Calu3 (cell line): Measurements from ENCODE around the gene BIN2. TPM values are rescaled to one million over a fixed set of nuclear protein-coding genes. Genes with fewer than 3 reads are reported as not detected.
A peak's percentile ranks its signal among the peaks of the same experiment; 100 is the strongest.

Experiments
- Bru-seq: library from RNA; stranded (reverse); fragments of 400-500 nt; gene quantifications from one replicate; lab custom pipeline; 2021; lab: Mats Ljungman, UMichigan
- BruChase-seq, 2 experiments: library from RNA; stranded (reverse); fragments of 400-500 nt; gene quantifications; one replicate each; lab custom pipeline; 2021; lab: Mats Ljungman, UMichigan
- BruUV-seq: library from RNA; stranded (reverse); fragments of 400-500 nt; replicated peaks from 2 replicates; lab custom pipeline; 2021; lab: Mats Ljungman, UMichigan
- CTCF ChIA-PET: fragments of 300-600 bp; sonication (Branson Sonifier 250); formaldehyde crosslinking; loops from one replicate; lab custom pipeline; 2022; ENCODE audit warnings: antibody characterized with exemption; lab: Charles Lee
- DNase-seq: peaks from one replicate; pipeline ENCODE4 v3.0.0; 2022
- H3K27ac Mint-ChIP-seq: one replicate; pipeline ENCODE4 v1.8.0; 2022; ENCODE audit warnings: mixed read lengths; ENCODE audit not compliant: unreplicated experiment
- H3K27me3 Mint-ChIP-seq: one replicate; pipeline ENCODE4 v1.8.0; 2022; ENCODE audit warnings: mixed read lengths; ENCODE audit not compliant: unreplicated experiment
- H3K36me3 Mint-ChIP-seq: one replicate; pipeline ENCODE4 v1.8.0; 2022; ENCODE audit warnings: mild to moderate bottlenecking, moderate library complexity, mixed read lengths; ENCODE audit not compliant: insufficient read depth, unreplicated experiment
- H3K4me1 Mint-ChIP-seq: one replicate; pipeline ENCODE4 v1.8.0; 2022; ENCODE audit warnings: mild to moderate bottlenecking, low read depth, mixed read lengths; ENCODE audit not compliant: unreplicated experiment
- H3K4me3 Mint-ChIP-seq: one replicate; pipeline ENCODE4 v1.8.0; 2022; ENCODE audit warnings: mild to moderate bottlenecking, low read depth, moderate library complexity, mixed read lengths; ENCODE audit not compliant: unreplicated experiment
- H3K9me3 Mint-ChIP-seq: one replicate; pipeline ENCODE4 v1.8.0; 2022; ENCODE audit warnings: low read depth, mixed read lengths; ENCODE audit not compliant: unreplicated experiment
- CTCF ChIP-seq: fragments of 200-600 bp; IDR thresholded peaks from one replicate; pipeline ENCODE4 v1.8.0; 2022; ENCODE audit warnings: antibody characterized with exemption; ENCODE audit not compliant: unreplicated experiment
- intact Hi-C: fragments of 100-400 bp; cut with micrococcal nuclease; formaldehyde crosslinking; loops from one replicate; pipeline ENCODE4 v1.10.0; 2022; ENCODE audit not compliant: unreplicated experiment
- long read RNA-seq: library from polyadenylated mRNA; stranded (forward); transcript quantifications from one replicate; pipeline ENCODE4 v2.0.0, GENCODE V29; 2022
- total RNA-seq: library from RNA; stranded (reverse); gene quantifications from 2 replicates; pipeline ENCODE4 v1.2.3, GENCODE V29; 2022

Gene BIN2
- not detected in 2 replicates for total RNA-seq
- Bru-seq, nascent RNA, result percentile 2 among the genes with signal in this experiment
- not detected for BruChase-seq, experiment 1, labeled RNA remaining after a 6-hour chase
- not detected for BruChase-seq, experiment 2, labeled RNA remaining after a 2-hour chase
- long read RNA-seq, result 0 reads

- Mint-ChIP-seq H3K9me3 (no peaks in the 10 kb centered on the region), H3K27ac (no peak within 1 kb of the TSS)
- CTCF ChIA-PET, result no interaction called here
These were observed at the start of gene BIN2 for GRCh38 chr12:51323966-51324895. Gene BIN2, minus strand, starts transcription at chr12:51324174. Its CDS starts 72 bp downstream, at chr12:51324102.

DNA sequence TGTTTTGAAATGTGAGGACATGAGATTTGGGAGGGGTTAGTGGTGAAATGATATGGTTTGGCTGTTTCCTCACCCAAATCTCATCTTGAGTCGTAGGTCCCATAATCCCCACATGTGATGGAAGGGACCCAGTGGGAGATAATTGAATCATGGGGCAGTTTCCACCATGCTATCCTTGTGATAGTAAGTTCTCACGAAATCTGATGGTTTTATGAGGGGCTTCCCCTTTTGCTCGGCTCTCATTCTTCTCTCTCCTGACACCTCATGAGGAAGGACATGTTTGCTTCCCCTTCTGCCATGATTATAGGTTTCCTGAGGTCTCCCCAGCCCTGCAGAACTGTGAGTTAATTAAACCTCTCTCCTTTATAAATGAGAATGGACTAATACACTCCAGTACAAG lies 49.2 kb upstream of the BIN2 start:
- DNase-seq, result no peak
- Mint-ChIP-seq H3K9me3 (no peaks in the 10 kb centered on the region), H3K4me3 (no peak overlapping the region), H3K27me3 (no peaks in the 10 kb centered on the region), H3K4me1 (peaks cover 24% of the 10 kb centered on the region), H3K27ac (no peak overlapping the region), H3K36me3 (peaks cover 22% of the 10 kb centered on the region)
- intact Hi-C loops, result no loop called here
- BruUV-seq, result no TSS peak
- CTCF ChIA-PET, result no interaction called here
- TF ChIP-seq CTCF, result no peak

More at GRCh38 chr12:51323966-51324895, at the start of gene BIN2:
- no peak for TF ChIP-seq CTCF
- H3K36me3 Mint-ChIP-seq, result no peaks in the 10 kb centered on the region
- H3K27me3 Mint-ChIP-seq, result no peaks in the 10 kb centered on the region
- no TSS peak for BruUV-seq
- no peak within 1 kb of the TSS for H3K4me3 Mint-ChIP-seq
- peaks cover 22% of the 10 kb centered on the region for H3K4me1 Mint-ChIP-seq
- DNase-seq, result no peak
- intact Hi-C loops, result no loop called here

GRCh38 chr12:51372021-51372420 lies 48.0 kb upstream of the BIN2 start:
- Mint-ChIP-seq H3K4me3 (peak overlapping the region; percentile 28), H3K4me1 (peaks cover 24% of the 10 kb centered on the region), H3K27ac (peak overlapping the region; percentile 57), H3K9me3 (no peaks in the 10 kb centered on the region), H3K27me3 (no peaks in the 10 kb centered on the region), H3K36me3 (peaks cover 15% of the 10 kb centered on the region)
- no TSS peak for BruUV-seq
- TF ChIP-seq CTCF, result no peak
- no peak for DNase-seq
- intact Hi-C loops, result no loop called here
- CTCF ChIA-PET, result interaction anchor here (0.6 to 1.4 kb wide), 6 partner anchors 10 to 654 kb away, joined by 3 to 4 read pairs (median 4); no protein-coding TSS in a partner anchor

GRCh38 chr12:51371295-51371953 lies 47.5 kb upstream of the BIN2 start:
- CTCF ChIA-PET, result interaction anchor here (0.6 to 1.4 kb wide), 7 partner anchors 9 to 655 kb away, joined by 3 to 4 read pairs (median 3); no protein-coding TSS in a partner anchor
- peaks cover 24% of the 10 kb centered on the region for H3K4me1 Mint-ChIP-seq

More at GRCh38 chr12:51371295-51371953, 47.5 kb upstream of the BIN2 start:
- Mint-ChIP-seq H3K36me3 (peaks cover 15% of the 10 kb centered on the region), H3K4me3 (peak overlapping the region; percentile 28), H3K27ac (peak overlapping the region; percentile 57), H3K9me3 (no peaks in the 10 kb centered on the region), H3K27me3 (no peaks in the 10 kb centered on the region)
- no TSS peak for BruUV-seq
- no peak for TF ChIP-seq CTCF
- intact Hi-C loops, result no loop called here
- peak; percentile 80 for DNase-seq
